Muscle layer of colon (tissue), 2 donors: ENCODE results near the gene HIPK1.
A peak's percentile ranks its signal among the peaks of the same experiment; 100 is the strongest.

Experiments
- H3K27ac ChIP-seq: one replicate; pipeline ENCODE4 v1.7.0; 2013; ENCODE audit warnings: low read depth, mild to moderate bottlenecking, low read length, moderate library complexity
- H3K27me3 ChIP-seq, 2 donors: one replicate each; pipeline ENCODE4 v1.7.0; 2013; ENCODE audit warnings: low read length in 2 of 2, mild to moderate bottlenecking in 2 of 2; ENCODE audit not compliant: insufficient read depth in 2 of 2, control insufficient read depth in 1 of 2
- H3K36me3 ChIP-seq: one replicate; pipeline ENCODE4 v1.7.0; 2013; ENCODE audit warnings: mild to moderate bottlenecking, low read length; ENCODE audit not compliant: insufficient read depth
- H3K4me1 ChIP-seq: one replicate; pipeline ENCODE4 v1.7.0; 2013; ENCODE audit warnings: mild to moderate bottlenecking, low read length; ENCODE audit not compliant: insufficient read depth
- H3K4me3 ChIP-seq, 2 donors: one replicate each; pipeline ENCODE4 v1.7.0; 2013; ENCODE audit warnings: low read length in 2 of 2, low read depth in 1 of 2, mild to moderate bottlenecking in 1 of 2, moderate library complexity in 1 of 2
- H3K9ac ChIP-seq: one replicate; pipeline ENCODE4 v1.7.0; 2013; ENCODE audit warnings: low read length
- H3K9me3 ChIP-seq: one replicate; pipeline ENCODE4 v1.7.0; 2013; ENCODE audit warnings: mild to moderate bottlenecking, low read length
- donor health status: abdominal sarcoma.
- donor health status: Adenocarcinoma of cecum.

Gene HIPK1

DNA sequence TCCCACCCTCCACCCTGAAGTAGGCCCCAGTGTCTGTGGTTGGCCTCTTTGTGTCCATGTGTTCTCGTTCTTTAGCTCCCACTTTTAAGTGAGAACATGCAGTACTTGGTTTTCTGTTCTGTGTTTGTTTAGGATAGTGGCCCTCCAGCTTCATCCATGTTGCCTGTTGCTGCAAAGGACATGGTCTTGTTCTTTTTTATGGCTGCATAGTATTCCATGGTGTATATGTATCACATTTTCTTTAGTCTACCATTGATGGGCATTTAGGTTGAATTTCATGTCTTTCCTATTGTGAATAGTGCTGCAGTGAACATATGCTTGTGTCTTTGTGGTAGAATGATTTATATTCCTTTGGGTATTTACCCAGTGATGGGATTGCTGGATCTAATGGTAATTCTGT is 6.1 kb downstream of the HIPK1 start:
- Histone ChIP-seq H3K4me3 (no peak overlapping the region), H3K9ac (no peak overlapping the region), H3K4me1 (peaks cover 44% of the 10 kb centered on the region), H3K27me3 (no peaks in the 10 kb centered on the region), H3K9me3 (no peaks in the 10 kb centered on the region), H3K36me3 (no peaks in the 10 kb centered on the region), H3K27ac (no peak overlapping the region)

DNA sequence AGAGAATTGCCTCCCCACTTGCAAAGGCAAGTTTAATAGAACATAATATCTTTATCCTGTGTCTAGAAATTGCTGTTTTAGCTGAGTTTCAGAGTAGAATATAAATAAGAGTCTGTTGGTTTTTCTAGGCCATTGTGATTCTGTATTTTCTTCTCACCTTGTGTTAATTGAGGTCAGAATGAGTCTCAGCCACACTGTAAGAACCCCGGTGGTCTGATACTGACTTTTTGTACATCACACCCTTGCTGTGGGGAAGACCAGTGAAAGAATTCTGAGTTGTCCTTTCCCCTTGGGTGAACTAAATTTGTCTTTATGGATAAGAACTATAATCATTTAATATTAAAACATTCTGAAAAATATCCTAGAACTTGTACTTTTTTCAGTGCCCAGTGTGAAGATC is 6.8 kb downstream of the HIPK1 start:
- Histone ChIP-seq H3K9ac (no peak overlapping the region), H3K4me1 (peaks cover 36% of the 10 kb centered on the region), H3K27me3 (no peaks in the 10 kb centered on the region), H3K9me3 (no peaks in the 10 kb centered on the region), H3K4me3 (no peak overlapping the region), H3K36me3 (peaks cover 8% of the 10 kb centered on the region), H3K27ac (no peak overlapping the region)

DNA sequence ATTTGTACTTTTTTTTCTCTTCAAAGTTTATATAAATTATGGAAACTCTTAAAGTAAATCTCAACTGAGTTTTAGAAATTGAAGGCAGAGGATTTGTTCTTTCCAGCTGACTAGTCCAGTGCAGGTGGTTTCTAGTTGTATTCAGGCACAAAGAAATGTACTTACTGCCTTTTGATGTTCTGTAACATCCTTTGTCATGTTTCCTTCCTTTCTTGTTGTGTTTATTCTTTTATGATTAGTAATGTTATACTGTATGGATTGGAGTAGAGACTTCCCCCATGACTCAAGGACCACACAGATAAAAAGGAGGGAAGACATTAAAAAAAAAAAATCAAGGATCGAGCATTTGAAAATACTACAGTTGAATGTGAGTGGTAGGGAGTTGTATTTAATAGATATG is 8.0 kb downstream of the HIPK1 start:
- H3K27me3 ChIP-seq = no peaks in the 10 kb centered on the region
- H3K27ac ChIP-seq = no peak overlapping the region
- no peak overlapping the region for H3K9ac ChIP-seq
- peaks cover 24% of the 10 kb centered on the region for H3K4me1 ChIP-seq
- H3K4me3 ChIP-seq = no peak overlapping the region
- H3K36me3 ChIP-seq = peaks cover 8% of the 10 kb centered on the region
- no peaks in the 10 kb centered on the region for H3K9me3 ChIP-seq

DNA sequence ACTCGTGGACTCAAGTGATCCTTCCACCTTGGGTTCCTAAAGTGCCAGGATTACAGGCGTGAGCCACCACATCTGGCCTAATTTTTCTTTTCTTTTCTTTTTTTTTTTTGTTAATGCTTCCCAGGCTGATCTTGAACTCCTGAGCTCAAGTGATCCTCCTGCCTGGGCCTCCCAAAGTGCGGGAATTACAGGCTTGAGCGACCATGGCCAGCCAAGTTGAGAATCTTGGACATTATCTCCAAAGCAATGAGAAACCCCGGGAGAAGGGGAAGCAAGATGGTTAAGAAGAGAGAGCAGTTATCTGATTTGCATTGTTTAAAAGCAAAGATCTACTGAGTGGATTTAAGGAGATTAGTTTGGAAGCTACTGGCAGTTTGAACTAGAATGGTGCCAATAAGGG is 9.1 kb downstream of the HIPK1 start:
- Histone ChIP-seq H3K9ac (no peak overlapping the region), H3K4me3 (no peak overlapping the region), H3K36me3 (peaks cover 8% of the 10 kb centered on the region), H3K4me1 (peaks cover 21% of the 10 kb centered on the region), H3K9me3 (no peaks in the 10 kb centered on the region), H3K27me3 (no peaks in the 10 kb centered on the region), H3K27ac (no peak overlapping the region)

DNA sequence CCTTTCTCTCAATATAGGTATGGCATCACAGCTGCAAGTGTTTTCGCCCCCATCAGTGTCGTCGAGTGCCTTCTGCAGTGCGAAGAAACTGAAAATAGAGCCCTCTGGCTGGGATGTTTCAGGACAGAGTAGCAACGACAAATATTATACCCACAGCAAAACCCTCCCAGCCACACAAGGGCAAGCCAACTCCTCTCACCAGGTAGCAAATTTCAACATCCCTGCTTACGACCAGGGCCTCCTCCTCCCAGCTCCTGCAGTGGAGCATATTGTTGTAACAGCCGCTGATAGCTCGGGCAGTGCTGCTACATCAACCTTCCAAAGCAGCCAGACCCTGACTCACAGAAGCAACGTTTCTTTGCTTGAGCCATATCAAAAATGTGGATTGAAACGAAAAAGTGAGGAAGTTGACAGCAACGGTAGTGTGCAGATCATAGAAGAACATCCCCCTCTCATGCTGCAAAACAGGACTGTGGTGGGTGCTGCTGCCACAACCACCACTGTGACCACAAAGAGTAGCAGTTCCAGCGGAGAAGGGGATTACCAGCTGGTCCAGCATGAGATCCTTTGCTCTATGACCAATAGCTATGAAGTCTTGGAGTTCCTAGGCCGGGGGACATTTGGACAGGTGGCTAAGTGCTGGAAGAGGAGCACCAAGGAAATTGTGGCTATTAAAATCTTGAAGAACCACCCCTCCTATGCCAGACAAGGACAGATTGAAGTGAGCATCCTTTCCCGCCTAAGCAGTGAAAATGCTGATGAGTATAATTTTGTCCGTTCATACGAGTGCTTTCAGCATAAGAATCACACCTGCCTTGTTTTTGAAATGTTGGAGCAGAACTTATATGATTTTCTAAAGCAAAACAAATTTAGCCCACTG is 11.5 kb downstream of the HIPK1 start:
- no peak overlapping the region for H3K27ac ChIP-seq
- peaks cover 8% of the 10 kb centered on the region for H3K36me3 ChIP-seq
- no peak overlapping the region for H3K9ac ChIP-seq
- H3K4me1 ChIP-seq = peaks cover 10% of the 10 kb centered on the region
- no peak overlapping the region for H3K4me3 ChIP-seq
- H3K9me3 ChIP-seq = no peaks in the 10 kb centered on the region
- no peaks in the 10 kb centered on the region for H3K27me3 ChIP-seq

DNA sequence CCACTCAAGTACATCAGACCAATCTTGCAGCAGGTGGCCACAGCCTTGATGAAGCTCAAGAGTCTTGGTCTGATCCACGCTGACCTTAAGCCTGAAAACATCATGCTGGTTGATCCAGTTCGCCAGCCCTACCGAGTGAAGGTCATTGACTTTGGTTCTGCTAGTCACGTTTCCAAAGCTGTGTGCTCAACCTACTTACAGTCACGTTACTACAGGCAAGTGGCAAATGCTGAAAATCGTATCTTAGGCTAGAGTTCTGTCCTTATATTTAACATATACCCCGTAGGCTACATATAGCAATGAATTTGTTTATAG is 12.1 kb downstream of the HIPK1 start:
- Histone ChIP-seq H3K9ac (no peak overlapping the region), H3K9me3 (no peaks in the 10 kb centered on the region), H3K36me3 (peaks cover 8% of the 10 kb centered on the region), H3K4me1 (peaks cover 14% of the 10 kb centered on the region), H3K4me3 (no peak overlapping the region), H3K27ac (no peak overlapping the region), H3K27me3 (no peaks in the 10 kb centered on the region)

DNA sequence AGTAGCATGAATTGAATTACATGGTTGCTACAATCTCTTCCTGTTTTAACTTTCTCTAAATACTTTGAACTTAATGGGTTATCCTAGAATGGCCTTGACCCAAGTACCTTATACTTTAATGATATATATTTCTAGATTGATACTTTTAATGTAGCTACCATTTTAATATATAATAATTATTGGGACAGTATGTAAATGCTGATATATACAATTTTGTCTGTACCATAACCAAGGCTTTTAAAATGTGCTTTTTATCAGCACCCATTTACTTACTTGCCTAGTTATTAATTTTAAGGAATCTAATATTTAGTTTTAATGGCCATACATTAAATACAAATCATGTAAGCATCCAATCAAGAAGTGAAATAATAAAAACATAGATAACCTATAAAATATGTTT is 13.4 kb downstream of the HIPK1 start:
- H3K27me3 ChIP-seq = no peaks in the 10 kb centered on the region
- peaks cover 23% of the 10 kb centered on the region for H3K4me1 ChIP-seq
- H3K27ac ChIP-seq = no peak overlapping the region
- peaks cover 8% of the 10 kb centered on the region for H3K36me3 ChIP-seq
- no peak overlapping the region for H3K4me3 ChIP-seq
- no peak overlapping the region for H3K9ac ChIP-seq
- H3K9me3 ChIP-seq = no peaks in the 10 kb centered on the region

DNA sequence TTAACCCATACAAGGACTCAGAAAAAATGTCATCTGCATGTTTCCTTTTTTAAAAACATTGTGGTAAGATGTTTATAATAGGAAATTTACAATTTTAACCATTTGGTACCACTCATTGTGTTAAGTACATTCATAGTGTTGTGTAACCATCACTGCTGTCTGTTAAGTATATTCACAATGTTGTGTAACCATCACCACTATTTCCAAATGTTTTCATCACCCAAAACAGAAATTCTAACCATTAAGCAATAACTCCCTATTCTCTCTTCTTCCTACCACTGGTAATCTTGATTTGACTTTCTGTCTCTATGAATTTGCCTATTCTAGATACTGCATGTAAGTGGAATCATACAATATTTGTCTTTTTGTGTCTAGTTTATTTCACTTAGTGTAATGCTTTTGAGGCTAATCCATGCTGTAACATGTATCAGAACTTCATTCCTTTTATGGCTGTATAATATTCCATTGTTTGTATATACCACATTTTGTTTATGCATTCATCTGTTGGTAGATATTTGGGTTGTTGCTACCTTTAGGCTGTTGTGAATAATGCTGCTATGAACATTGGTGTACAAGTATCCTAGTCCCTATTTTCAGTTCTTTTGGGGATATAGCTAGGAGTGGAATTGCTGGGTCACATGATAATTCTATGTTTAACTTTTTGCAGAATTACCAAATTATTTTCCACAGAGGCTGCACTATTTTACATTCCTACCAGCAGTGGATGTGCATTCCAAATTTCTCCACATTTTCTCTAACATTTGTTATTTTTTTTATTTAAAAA is 14.1 kb downstream of the HIPK1 start:
- Histone ChIP-seq H3K9me3 (no peaks in the 10 kb centered on the region), H3K27ac (no peak overlapping the region), H3K4me3 (no peak overlapping the region), H3K4me1 (peaks cover 24% of the 10 kb centered on the region), H3K27me3 (no peaks in the 10 kb centered on the region), H3K36me3 (peaks cover 8% of the 10 kb centered on the region), H3K9ac (no peak overlapping the region)

DNA sequence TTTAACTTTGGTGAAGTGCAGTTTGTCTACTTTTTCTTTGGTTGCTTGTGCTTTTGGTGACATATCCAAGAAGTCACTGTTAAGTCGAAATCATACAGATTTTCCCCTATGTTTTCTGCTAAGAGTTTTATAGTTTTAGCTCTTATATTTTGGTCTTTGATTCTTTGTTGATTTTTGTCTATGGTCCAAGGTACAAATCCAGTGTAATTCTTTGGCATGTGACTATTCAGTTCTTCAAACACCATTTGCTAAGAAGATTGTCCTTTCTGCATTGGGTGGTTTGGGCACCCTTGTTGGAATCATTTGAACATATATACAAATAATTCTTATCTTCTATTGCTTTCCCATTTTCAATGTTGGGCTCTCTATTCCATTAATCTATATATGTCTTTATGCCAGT is 16.2 kb downstream of the HIPK1 start:
- Histone ChIP-seq H3K9ac (no peak overlapping the region), H3K9me3 (no peaks in the 10 kb centered on the region), H3K36me3 (peaks cover 7% of the 10 kb centered on the region), H3K27me3 (no peaks in the 10 kb centered on the region), H3K4me1 (peaks cover 33% of the 10 kb centered on the region), H3K27ac (no peak overlapping the region), H3K4me3 (no peak overlapping the region)

DNA sequence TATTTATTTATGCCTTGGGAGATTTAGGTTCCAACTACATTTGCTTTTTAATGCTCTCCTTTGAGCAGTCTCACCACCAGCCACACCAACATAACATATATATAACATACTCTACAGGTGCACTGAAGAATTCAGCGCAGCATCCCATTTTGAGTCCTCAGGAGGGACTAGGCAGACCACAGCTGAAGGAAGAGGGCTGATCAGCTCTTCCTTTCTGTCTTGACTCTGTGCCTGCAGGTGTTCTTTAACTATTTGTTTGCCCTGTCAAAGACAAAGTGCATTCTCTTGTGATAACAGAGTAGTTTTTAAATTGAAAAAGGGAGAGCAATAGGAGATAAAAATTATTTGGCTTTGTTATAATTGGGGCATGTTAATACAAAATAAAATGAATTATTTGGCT is 17.0 kb downstream of the HIPK1 start:
- Histone ChIP-seq H3K27ac (no peak overlapping the region), H3K27me3 (no peaks in the 10 kb centered on the region)

DNA sequence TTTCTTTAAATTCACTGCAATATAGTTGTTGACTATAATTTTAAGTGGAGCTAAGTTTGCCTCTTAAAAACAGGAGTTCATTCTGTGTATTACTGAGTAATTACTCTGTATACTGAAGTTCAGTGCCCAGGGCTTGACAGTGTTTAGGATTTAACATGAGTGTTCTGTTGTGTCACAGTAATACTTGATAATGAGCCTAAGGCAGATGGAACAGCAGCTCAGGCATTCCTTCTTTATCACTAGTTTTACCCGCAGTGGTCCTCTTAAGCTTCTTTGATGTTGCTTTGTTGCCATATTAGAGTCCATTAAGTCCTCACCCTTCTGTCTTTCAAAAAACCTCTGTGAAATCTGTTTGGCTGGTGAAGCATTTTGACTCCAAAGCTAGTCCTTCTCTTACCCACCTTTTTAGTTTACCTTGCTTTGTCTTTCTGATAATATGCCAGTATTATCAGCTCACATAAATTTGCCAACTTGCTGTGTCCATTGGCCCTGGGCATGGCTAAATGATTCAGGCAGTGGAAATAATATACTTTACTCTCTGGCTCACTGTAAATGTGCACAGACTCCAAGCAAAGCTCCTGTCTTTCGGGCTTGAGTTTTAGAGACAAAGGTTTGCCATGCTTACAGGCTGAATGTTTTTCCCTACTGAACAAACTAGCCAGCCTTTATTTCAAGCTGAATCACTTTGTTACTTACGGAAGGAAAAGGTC is 17.7 kb downstream of the HIPK1 start:
- Histone ChIP-seq H3K4me1 (peaks cover 37% of the 10 kb centered on the region), H3K36me3 (no peaks in the 10 kb centered on the region), H3K27me3 (no peaks in the 10 kb centered on the region), H3K4me3 (peak overlapping the region in 1 of 2 donors; percentile 10), H3K27ac (no peak overlapping the region), H3K9ac (no peak overlapping the region), H3K9me3 (no peaks in the 10 kb centered on the region)

More for the DNA sequence above, 17.0 kb downstream of the HIPK1 start:
- Histone ChIP-seq H3K4me3 (no peak overlapping the region), H3K9ac (no peak overlapping the region), H3K4me1 (peaks cover 33% of the 10 kb centered on the region), H3K9me3 (no peaks in the 10 kb centered on the region), H3K36me3 (no peaks in the 10 kb centered on the region)
